Right lobe of liver (tissue), 4 donors: ENCODE data around the gene USB1.

Experiments
- CTCF ChIP-seq, 4 donors: fragments of 200-600 bp in 3 of 4; fragments of 450-650 bp in 1 of 4; IDR thresholded peaks; one replicate each; pipeline versions ENCODE4 v1.5.1 to v1.8.0; 2016 to 2022; ENCODE audit warnings: antibody characterized with exemption in 4 of 4, mild to moderate bottlenecking in 2 of 4
- POLR2A ChIP-seq: fragments of 450-650 bp; IDR thresholded peaks from one replicate; pipeline ENCODE4 v1.6.1; 2017; ENCODE audit warnings: antibody characterized with exemption, mild to moderate bottlenecking
- donor health status: DM: no; HTN: no; CAD: no.
- donor health status: DM: no; HTN: no; CAD: no.
- donor health status: DM: no; HTN: yes; CAD: no.

GRCh38 chr16:58020628-58021521 lies 19.7 kb downstream of the USB1 start:
- peak; percentile 70 to 81 (median 74) for TF ChIP-seq CTCF (IDR thresholded peaks at IDR 0.05)
- no peak for TF ChIP-seq POLR2A
